ENCODE results near the gene KBTBD8.

DNA sequence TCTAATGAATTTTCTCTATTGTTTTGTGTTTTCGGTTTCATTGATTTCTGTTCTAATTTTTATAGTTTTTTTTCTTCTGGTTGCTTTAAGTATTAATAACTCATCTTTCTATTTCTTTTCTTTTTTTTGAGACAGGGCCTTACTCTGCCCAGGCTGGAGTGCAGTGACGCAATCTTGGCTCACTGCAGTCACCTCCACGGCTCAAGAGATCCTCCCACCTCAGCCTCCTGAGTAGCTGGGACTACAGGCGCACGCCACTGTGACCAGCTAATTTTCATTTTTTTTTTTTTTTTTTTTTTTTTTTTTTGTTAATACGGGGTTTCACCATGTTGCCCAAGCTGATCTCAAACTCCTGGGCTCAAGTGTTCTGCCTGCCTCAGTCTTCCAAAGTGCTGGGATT, 14.5 kb downstream of the KBTBD8 start:
- TF ChIP-seq, protein P1, sequence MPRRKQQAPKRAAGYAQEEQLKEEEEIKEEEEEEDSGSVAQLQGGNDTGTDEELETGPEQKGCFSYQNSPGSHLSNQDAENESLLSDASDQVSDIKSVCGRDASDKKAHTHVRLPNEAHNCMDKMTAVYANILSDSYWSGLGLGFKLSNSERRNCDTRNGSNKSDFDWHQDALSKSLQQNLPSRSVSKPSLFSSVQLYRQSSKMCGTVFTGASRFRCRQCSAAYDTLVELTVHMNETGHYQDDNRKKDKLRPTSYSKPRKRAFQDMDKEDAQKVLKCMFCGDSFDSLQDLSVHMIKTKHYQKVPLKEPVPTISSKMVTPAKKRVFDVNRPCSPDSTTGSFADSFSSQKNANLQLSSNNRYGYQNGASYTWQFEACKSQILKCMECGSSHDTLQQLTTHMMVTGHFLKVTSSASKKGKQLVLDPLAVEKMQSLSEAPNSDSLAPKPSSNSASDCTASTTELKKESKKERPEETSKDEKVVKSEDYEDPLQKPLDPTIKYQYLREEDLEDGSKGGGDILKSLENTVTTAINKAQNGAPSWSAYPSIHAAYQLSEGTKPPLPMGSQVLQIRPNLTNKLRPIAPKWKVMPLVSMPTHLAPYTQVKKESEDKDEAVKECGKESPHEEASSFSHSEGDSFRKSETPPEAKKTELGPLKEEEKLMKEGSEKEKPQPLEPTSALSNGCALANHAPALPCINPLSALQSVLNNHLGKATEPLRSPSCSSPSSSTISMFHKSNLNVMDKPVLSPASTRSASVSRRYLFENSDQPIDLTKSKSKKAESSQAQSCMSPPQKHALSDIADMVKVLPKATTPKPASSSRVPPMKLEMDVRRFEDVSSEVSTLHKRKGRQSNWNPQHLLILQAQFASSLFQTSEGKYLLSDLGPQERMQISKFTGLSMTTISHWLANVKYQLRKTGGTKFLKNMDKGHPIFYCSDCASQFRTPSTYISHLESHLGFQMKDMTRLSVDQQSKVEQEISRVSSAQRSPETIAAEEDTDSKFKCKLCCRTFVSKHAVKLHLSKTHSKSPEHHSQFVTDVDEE (CRISPR knock-in tag; IDR thresholded peaks at IDR 0.05): no peak
- TF ChIP-seq ARNTL (CRISPR knock-in tag; IDR thresholded peaks at IDR 0.05; ENCODE audit: borderline replicate concordance, low read depth) (no peak), ESRRG (CRISPR knock-in tag; IDR thresholded peaks at IDR 0.05) (no peak), OSR1 (CRISPR knock-in tag; IDR thresholded peaks at IDR 0.05) (no peak), ZFP30 (CRISPR knock-in tag; IDR thresholded peaks at IDR 0.05) (no peak), ISL1 (CRISPR knock-in tag; IDR thresholded peaks at IDR 0.05) (no peak), ZNF8 (CRISPR knock-in tag; IDR thresholded peaks at IDR 0.05) (no peak)
- TF ChIP-seq, protein P2, sequence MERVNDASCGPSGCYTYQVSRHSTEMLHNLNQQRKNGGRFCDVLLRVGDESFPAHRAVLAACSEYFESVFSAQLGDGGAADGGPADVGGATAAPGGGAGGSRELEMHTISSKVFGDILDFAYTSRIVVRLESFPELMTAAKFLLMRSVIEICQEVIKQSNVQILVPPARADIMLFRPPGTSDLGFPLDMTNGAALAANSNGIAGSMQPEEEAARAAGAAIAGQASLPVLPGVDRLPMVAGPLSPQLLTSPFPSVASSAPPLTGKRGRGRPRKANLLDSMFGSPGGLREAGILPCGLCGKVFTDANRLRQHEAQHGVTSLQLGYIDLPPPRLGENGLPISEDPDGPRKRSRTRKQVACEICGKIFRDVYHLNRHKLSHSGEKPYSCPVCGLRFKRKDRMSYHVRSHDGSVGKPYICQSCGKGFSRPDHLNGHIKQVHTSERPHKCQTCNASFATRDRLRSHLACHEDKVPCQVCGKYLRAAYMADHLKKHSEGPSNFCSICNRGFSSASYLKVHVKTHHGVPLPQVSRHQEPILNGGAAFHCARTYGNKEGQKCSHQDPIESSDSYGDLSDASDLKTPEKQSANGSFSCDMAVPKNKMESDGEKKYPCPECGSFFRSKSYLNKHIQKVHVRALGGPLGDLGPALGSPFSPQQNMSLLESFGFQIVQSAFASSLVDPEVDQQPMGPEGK (CRISPR knock-in tag; IDR thresholded peaks at IDR 0.05; ENCODE audit: borderline replicate concordance): no peak
- TF ChIP-seq, protein P3, sequence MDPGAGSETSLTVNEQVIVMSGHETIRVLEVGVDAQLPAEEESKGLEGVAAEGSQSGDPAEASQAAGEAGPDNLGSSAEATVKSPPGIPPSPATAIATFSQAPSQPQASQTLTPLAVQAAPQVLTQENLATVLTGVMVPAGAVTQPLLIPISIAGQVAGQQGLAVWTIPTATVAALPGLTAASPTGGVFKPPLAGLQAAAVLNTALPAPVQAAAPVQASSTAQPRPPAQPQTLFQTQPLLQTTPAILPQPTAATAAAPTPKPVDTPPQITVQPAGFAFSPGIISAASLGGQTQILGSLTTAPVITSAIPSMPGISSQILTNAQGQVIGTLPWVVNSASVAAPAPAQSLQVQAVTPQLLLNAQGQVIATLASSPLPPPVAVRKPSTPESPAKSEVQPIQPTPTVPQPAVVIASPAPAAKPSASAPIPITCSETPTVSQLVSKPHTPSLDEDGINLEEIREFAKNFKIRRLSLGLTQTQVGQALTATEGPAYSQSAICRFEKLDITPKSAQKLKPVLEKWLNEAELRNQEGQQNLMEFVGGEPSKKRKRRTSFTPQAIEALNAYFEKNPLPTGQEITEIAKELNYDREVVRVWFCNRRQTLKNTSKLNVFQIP (CRISPR knock-in tag; IDR thresholded peaks at IDR 0.05; ENCODE audit: borderline replicate concordance, low read depth): no peak

Measured in SK-N-SH treated with all-trans-retinoic acid at 6 μM for 48 hours (cell line).